HepG2 (cell line): ENCODE results near the gene MRNIP. TPM values are rescaled to one million over a fixed set of nuclear protein-coding genes. Genes with fewer than 3 reads are reported as not detected.

Source experiments
- ATAC-seq: fragments of 200-7000 bp; cut with Tn5 transposase; 3 replicates; pipeline ENCODE4 v1.9.1; 2020; ENCODE audit warnings: mild to moderate bottlenecking, moderate library complexity
- BruUV-seq: library from RNA; stranded (reverse); fragments of 400-500 nt; replicated peaks from 2 replicates; lab custom pipeline; 2021; lab: Mats Ljungman, UMichigan
- CTCF ChIA-PET: fragments of 300-600 bp; formaldehyde crosslinking; extraction: SDS; loops from one replicate; lab custom pipeline; 2021; ENCODE audit warnings: low total read pairs, inconsistent platforms, low intra/inter-chr PET ratio; lab: Yijun Ruan, JAX
- POLR2A ChIA-PET: fragments of 350-600 bp; sonication (Branson Sonifier 250); formaldehyde crosslinking; loops from one replicate; lab custom pipeline; 2020; ENCODE audit warnings: antibody characterized with exemption, inconsistent platforms; lab: Yijun Ruan, JAX
- DNase-seq: peaks from one replicate; pipeline ENCODE4 v3.0.0-alpha.2; 2015; ENCODE audit warnings: low spot score
- FAIRE-seq: peaks from 3 replicates; lab custom pipeline; 2011; peaks lifted over from hg19 to GRCh38; lab: Jason Lieb, UNC
- H2AFZ ChIP-seq: one replicate; pipeline ENCODE4 v1.6.1; 2011; ENCODE audit warnings: low read length, inconsistent platforms
- H3K27ac ChIP-seq: fragments of 300-600 bp; 3 replicates; pipeline ENCODE4 v1.8.0; 2011; ENCODE audit warnings: mixed run types, mild to moderate bottlenecking, mixed read lengths, low read length, inconsistent platforms; ENCODE audit not compliant: insufficient read depth; ENCODE audit errors: extremely low read length
- H3K27me3 ChIP-seq, 2 experiments: fragments of 200-600 bp in 1 of 2; 2 replicates in 1 of 2; 3 replicates in 1 of 2; pipeline versions ENCODE4 v1.6.0 to v1.8.0; 2011; ENCODE audit warnings: low read length in 2 of 2, mild to moderate bottlenecking in 2 of 2, moderate library complexity in 2 of 2, inconsistent platforms in 1 of 2; ENCODE audit not compliant: insufficient read depth in 2 of 2, control insufficient read depth in 1 of 2
- H3K36me3 ChIP-seq, 2 experiments: fragments of 200-600 bp in 1 of 2; replicated peaks in 1 of 2; 2 replicates in 1 of 2; 3 replicates in 1 of 2; pipeline versions ENCODE4 v1.5.1 to v1.8.0; 2011; ENCODE audit warnings: low read length in 2 of 2, inconsistent platforms in 1 of 2; ENCODE audit not compliant: insufficient read depth in 2 of 2, control insufficient read depth in 1 of 2
- H3K4me1 ChIP-seq: 2 replicates; pipeline ENCODE4 v1.5.1; 2012; ENCODE audit warnings: low read length, inconsistent platforms; ENCODE audit not compliant: insufficient read depth
- H3K4me2 ChIP-seq: 2 replicates; pipeline ENCODE4 v1.6.0; 2011; ENCODE audit warnings: low read depth, low read length, inconsistent platforms
- H3K4me3 ChIP-seq, 3 experiments: fragments of 200-600 bp in 1 of 3; sonication (generic), shearing (Covaris generic) in 1 of 3; replicated peaks in 1 of 3; 2 replicates each; pipeline ENCODE4 v1.5.1; 2011 to 2016; ENCODE audit warnings: low read length in 3 of 3, inconsistent platforms in 2 of 3, low read depth in 2 of 3, mild to moderate bottlenecking in 2 of 3, control low read depth in 1 of 3, mixed read lengths in 1 of 3; ENCODE audit not compliant: insufficient read depth in 1 of 3
- H3K79me2 ChIP-seq: one replicate; pipeline ENCODE4 v1.6.1; 2011; ENCODE audit warnings: low read length, inconsistent platforms; ENCODE audit not compliant: insufficient read depth
- H3K9ac ChIP-seq: 2 replicates; pipeline ENCODE4 v1.6.0; 2011; ENCODE audit warnings: mild to moderate bottlenecking, low read depth, low read length, inconsistent platforms; ENCODE audit not compliant: insufficient read depth
- H3K9me3 ChIP-seq: 2 replicates; pipeline ENCODE4 v1.5.1; 2012; ENCODE audit warnings: mild to moderate bottlenecking, low read length
- H4K20me1 ChIP-seq: 2 replicates; pipeline ENCODE4 v1.6.0; 2011; ENCODE audit warnings: inconsistent platforms, mild to moderate bottlenecking, low read length, moderate library complexity; ENCODE audit not compliant: insufficient read depth
- ESRRA ChIP-seq: sonication (generic); formaldehyde crosslinking; IDR thresholded peaks from 2 replicates; pipeline ENCODE4 v1.5.1; 2020; ENCODE audit warnings: mild to moderate bottlenecking, low read depth, missing genetic modification reagents
- HDAC1 ChIP-seq: sonication (generic); formaldehyde crosslinking; IDR thresholded peaks from 2 replicates; pipeline ENCODE4 v1.5.1; 2020; ENCODE audit warnings: mild to moderate bottlenecking, missing genetic modification reagents
- HNF4G ChIP-seq, 2 experiments: sonication (generic) in 1 of 2; formaldehyde crosslinking in 1 of 2; IDR thresholded peaks; 2 replicates each; pipeline versions ENCODE4 v1.4.0 to v1.6.1; 2011 to 2020; ENCODE audit warnings: borderline replicate concordance in 2 of 2, low read depth in 2 of 2, mild to moderate bottlenecking in 2 of 2, low read length in 1 of 2, missing genetic modification reagents in 1 of 2, moderate library complexity in 1 of 2
- HNRNPLL ChIP-seq: fragments of 200-400 bp; formaldehyde crosslinking; IDR thresholded peaks from 2 replicates; pipeline ENCODE4 v1.6.1; 2017; ENCODE audit warnings: mild to moderate bottlenecking, low read depth, low read length; ENCODE audit not compliant: poor library complexity, severe bottlenecking
- PHF8 ChIP-seq: sonication (generic); formaldehyde crosslinking; IDR thresholded peaks from 2 replicates; pipeline ENCODE4 v1.5.0; 2020; ENCODE audit warnings: missing genetic modification reagents
- PLSCR1 ChIP-seq: sonication (generic); formaldehyde crosslinking; IDR thresholded peaks from 2 replicates; pipeline ENCODE4 v1.5.0; 2020; ENCODE audit warnings: missing genetic modification reagents, mild to moderate bottlenecking, borderline replicate concordance
- RFX3 ChIP-seq: IDR thresholded peaks from 2 replicates; pipeline ENCODE4 v1.6.1; 2016; ENCODE audit warnings: missing biosample characterization, missing genetic modification reagents
- TFAP4 ChIP-seq: sonication (generic); IDR thresholded peaks from 2 replicates; pipeline ENCODE4 v1.6.1; 2016; ENCODE audit warnings: low read depth, borderline replicate concordance
- ZNF687 ChIP-seq: sonication (generic); formaldehyde crosslinking; IDR thresholded peaks from 2 replicates; pipeline ENCODE4 v1.5.1; 2020; ENCODE audit warnings: mild to moderate bottlenecking, missing genetic modification reagents, moderate library complexity
- WGBS: methylation state at CpG from one replicate; pipeline ENCODE4 v1.1.6; 2017; ENCODE audit warnings: low lambda C conversion rate; 5-methylcytosine and 5-hydroxymethylcytosine counted together
- in situ Hi-C: cut with HindIII; loops from 2 replicates; pipeline ENCODE4 v1.10.0; 2017; ENCODE audit warnings: low pct_unique_long_range_greater_than_20kb; ENCODE audit not compliant: extremely low pct_ligation_motif_present
- intact Hi-C: fragments of 100-400 bp; cut with micrococcal nuclease; formaldehyde crosslinking; loops from one replicate; pipeline ENCODE4 v1.10.0; 2022; ENCODE audit not compliant: unreplicated experiment
- polyA plus RNA-seq, 8 experiments: library from polyadenylated mRNA; depleted of rRNA in 3 of 8; stranded (reverse) in 7 of 8; unstranded in 1 of 8; fragments of >200 nt; fragmentation: Illumina TruSeq in 4 of 8; extraction: Trizol in 4 of 8; gene quantifications; 2 replicates each; pipeline versions ENCODE4 v1.2.1 to v1.2.3, GENCODE V29; 2011 to 2016; ENCODE audit warnings: low read depth in 4 of 8, missing spikeins in 1 of 8, mixed read lengths in 1 of 8; ENCODE audit not compliant: insufficient read depth in 1 of 8
- total RNA-seq, 5 experiments: library from RNA; depleted of rRNA; stranded (reverse); fragments of >200 nt; fragmentation: Illumina TruSeq; extraction: Trizol; gene quantifications; 2 replicates each; pipeline ENCODE4 v1.2.3, GENCODE V29; 2016; ENCODE audit warnings: low read depth in 1 of 5

MRNIP gene
- total and polyA plus RNA-seq, 2 of the 13 experiments (the other 11 are each of a cell fraction or from before 2014, with no cell fraction given), result 15.5 to 34.1 TPM

DNA sequence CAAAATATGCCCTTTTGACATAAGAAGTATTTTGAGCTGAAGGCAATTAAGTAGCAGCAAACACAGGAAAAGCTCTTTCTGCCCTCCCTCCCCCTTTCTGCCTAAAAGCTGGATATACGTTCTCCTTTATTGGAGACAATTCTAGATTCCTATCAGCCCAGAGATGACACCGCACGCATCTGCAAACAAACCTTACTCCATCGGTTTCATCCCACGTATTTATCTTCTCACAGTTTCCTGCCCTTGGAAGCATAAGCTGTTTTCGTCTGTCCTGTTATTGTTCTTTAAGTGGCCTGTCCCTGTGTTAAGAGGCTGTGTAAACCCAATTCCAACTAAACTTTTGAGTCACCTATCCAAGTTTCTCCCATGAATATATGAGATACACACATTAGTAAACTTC is 37.2 kb upstream of the MRNIP start:
- no peak overlapping the region for H3K27ac ChIP-seq
- FAIRE-seq (no peak), DNase-seq (no peak)
- no peak overlapping the region for H3K9ac ChIP-seq
- no peaks in the 10 kb centered on the region for H4K20me1 ChIP-seq
- peaks cover 26% of the 10 kb centered on the region for H3K4me1 ChIP-seq
- 71% methylated on average over 6 of the region's 6 CpGs for WGBS
- no peaks in the 10 kb centered on the region for H3K79me2 ChIP-seq
- POLR2A ChIA-PET, result interaction anchor here (1.7 kb wide), 1 partner anchor 11 kb away, joined by 6 read pairs; no protein-coding TSS in a partner anchor
- TF ChIP-seq HNRNPLL (no peak), RFX3 (CRISPR knock-in tag) (no peak), PHF8 (CRISPR knock-in tag) (no peak), PLSCR1 (no peak)
- TF ChIP-seq, all 625 proteins: peak for 0
- intact Hi-C loops (no loop called here), in situ Hi-C loops (no loop called here)
- CTCF ChIA-PET, result no interaction called here
- Histone ChIP-seq H3K9me3 (no peaks in the 10 kb centered on the region), H2AFZ (no peak overlapping the region), H3K36me3 (peaks cover 29 to 64% of the 10 kb centered on the region in 2 experiments), H3K4me3 (no peak overlapping the region), H3K4me2 (no peak overlapping the region), H3K27me3 (no peaks in the 10 kb centered on the region)
- TSS peak; percentile 13 for BruUV-seq
- no peak for ATAC-seq

DNA sequence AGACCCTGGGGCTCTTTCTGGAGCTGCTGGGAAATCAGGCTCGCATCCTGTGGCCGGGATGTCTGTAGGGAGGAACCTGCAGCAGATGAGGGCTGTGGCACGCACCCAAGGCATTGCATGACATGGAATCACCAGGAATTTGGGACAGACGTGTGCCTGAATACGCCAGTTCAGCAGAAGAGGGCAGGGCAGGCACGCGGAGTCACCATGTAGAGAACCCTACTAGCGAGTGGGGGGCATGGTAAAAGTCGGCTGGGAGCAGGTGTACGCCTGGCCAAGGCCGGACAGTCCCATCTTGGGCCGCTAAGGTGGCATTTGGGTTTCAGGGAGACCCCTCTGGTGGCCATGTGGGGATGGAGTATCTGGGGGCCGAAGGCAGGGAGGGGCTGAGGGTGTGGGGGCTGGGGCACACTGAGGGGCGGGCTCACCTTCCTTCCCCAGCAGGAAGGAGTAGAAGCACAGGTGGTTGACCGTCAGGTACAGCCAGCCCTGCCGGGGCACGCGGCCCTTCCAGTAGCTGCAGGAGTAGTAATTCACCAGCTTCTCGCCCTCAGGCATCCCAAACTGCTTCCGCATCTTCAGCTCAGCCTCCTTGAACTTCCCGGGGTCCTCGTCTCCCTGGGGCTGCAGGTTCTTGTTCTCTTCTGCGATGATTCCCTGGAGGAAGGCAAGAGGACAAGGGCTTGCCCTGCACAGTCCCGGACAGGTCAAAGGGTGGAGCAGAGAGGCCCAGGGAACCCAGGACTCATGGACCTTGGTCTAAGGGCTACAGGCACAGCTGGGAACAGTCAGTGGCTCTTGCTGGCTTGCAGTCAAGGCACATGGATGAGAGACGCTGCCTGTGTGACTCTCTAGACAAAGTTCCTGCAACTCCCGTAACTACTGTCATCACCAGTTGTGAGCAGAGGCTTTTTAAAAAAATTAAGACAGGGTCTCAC is 35.6 kb upstream of the MRNIP start:
- FAIRE-seq, result no peak
- DNase-seq, result no peak
- CTCF ChIA-PET, result no interaction called here
- 89% methylated on average over 22 of the region's 26 CpGs for WGBS
- intact Hi-C loops, result no loop called here
- no TSS peak for BruUV-seq
- H3K27ac ChIP-seq, result no peak overlapping the region
- POLR2A ChIA-PET, result interaction anchor here (1.7 kb wide), 1 partner anchor 13 kb away, joined by 6 read pairs; no protein-coding TSS in a partner anchor
- no peak overlapping the region for H2AFZ ChIP-seq
- no peak overlapping the region for H3K4me2 ChIP-seq
- no peaks in the 10 kb centered on the region for H3K79me2 ChIP-seq
- in situ Hi-C loops, result no loop called here
- no peak overlapping the region for H3K4me3 ChIP-seq
- peaks cover 26 to 74% of the 10 kb centered on the region in 2 experiments for H3K36me3 ChIP-seq
- no peaks in the 10 kb centered on the region for H3K27me3 ChIP-seq
- no peaks in the 10 kb centered on the region for H4K20me1 ChIP-seq
- no peak overlapping the region for H3K9ac ChIP-seq
- ATAC-seq, result peak; percentile 64
- peaks cover 21% of the 10 kb centered on the region for H3K4me1 ChIP-seq
- no peaks in the 10 kb centered on the region for H3K9me3 ChIP-seq
- TF ChIP-seq HDAC1 (CRISPR knock-in tag), result peak; percentile 15; the same call in 1 of the 2 replicates
- peak; percentile 24; the same call in 1 of the 2 replicates for TF ChIP-seq TFAP4
- TF ChIP-seq ZNF687 (CRISPR knock-in tag), result peak; percentile 16
- peak; percentile 61; the same call in 1 of the 2 replicates for TF ChIP-seq ESRRA
- peak; percentile 57 for TF ChIP-seq HNF4G (IDR thresholded peaks at IDR 0.05; ENCODE audit: borderline replicate concordance, low read depth, low read length)
- 0 out of 2 replicates have a peak, but pooled peaks have one; percentile 27 for TF ChIP-seq HNF4G (CRISPR knock-in tag; IDR thresholded peaks at IDR 0.05; ENCODE audit: borderline replicate concordance, low read depth)
